Measurements from ENCODE around the gene THSD7B. TPM values are rescaled to one million over a fixed set of nuclear protein-coding genes. Genes with fewer than 3 reads are reported as not detected.

THSD7B gene
- total and polyA plus RNA-seq, 10 of the 15 experiments (the other 5 are each of a cell fraction or from before 2014, with no cell fraction given): 0.03 to 0.56 (median 0.28) TPM

GRCh38 chr2:137387044-137387443, 621.7 kb downstream of the THSD7B start:
- H2AFZ ChIP-seq (ENCODE audit: control insufficient read depth, low read depth, low read length): no peak overlapping the region
- H3K4me2 ChIP-seq (ENCODE audit: control insufficient read depth, insufficient read depth): no peak overlapping the region
- DNase-seq (ENCODE audit: low read depth, low spot score): no peak
- H3K79me2 ChIP-seq (ENCODE audit: control insufficient read depth, insufficient read depth, low read length): no peaks in the 10 kb centered on the region
- in situ Hi-C loops (cut with MboI) (no loop called here), intact Hi-C loops (cut with micrococcal nuclease; ENCODE audit: unreplicated experiment) (no loop called here)
- no peak for ATAC-seq
- H3K27me3 ChIP-seq (replicated peaks in 1 of 2; ENCODE audit: control insufficient read depth in 2 of 2, insufficient read depth in 2 of 2, low read length in 1 of 2): no peaks in the 10 kb centered on the region
- TF ChIP-seq GABPA (IDR thresholded peaks at IDR 0.05; ENCODE audit: low read depth) (no peak), SPI1 (IDR thresholded peaks at IDR 0.05; ENCODE audit: borderline replicate concordance, insufficient read depth, low read depth, low read length) (no peak), RAD51 (IDR thresholded peaks at IDR 0.05) (no peak), ATF2 (IDR thresholded peaks at IDR 0.05; ENCODE audit: low read length) (no peak), ZBTB11 (CRISPR knock-in tag; IDR thresholded peaks at IDR 0.05) (no peak), RUNX3 (IDR thresholded peaks at IDR 0.05; ENCODE audit: low read length) (no peak), BACH1 (IDR thresholded peaks at IDR 0.05; ENCODE audit: borderline replicate concordance) (no peak), IKZF2 (IDR thresholded peaks at IDR 0.05) (no peak), JUNB (IDR thresholded peaks at IDR 0.05) (no peak), DPF2 (IDR thresholded peaks at IDR 0.05) (no peak), ETV6 (conservative IDR thresholded peaks at IDR 0.05 in 1 of 2, IDR thresholded peaks at IDR 0.05 in 1 of 2; ENCODE audit: borderline replicate concordance in 1 of 2, low read depth in 1 of 2) (no peak), HSF1 (IDR thresholded peaks at IDR 0.05; ENCODE audit: low read depth, low read length) (no peak), STAT3 (IDR thresholded peaks at IDR 0.05; ENCODE audit: low read depth, low read length) (no peak), GATAD2B (conservative IDR thresholded peaks at IDR 0.05; ENCODE audit: low read depth) (no peak), IRF5 (IDR thresholded peaks at IDR 0.05; ENCODE audit: borderline replicate concordance) (no peak), TBL1XR1 (IDR thresholded peaks at IDR 0.05; ENCODE audit: low read depth, low read length) (no peak)
- ChIA-PET POLR2A (no interaction called here), CTCF (no interaction called here), RAD21 (ENCODE audit: unreplicated experiment) (no interaction called here), SMC1A (ENCODE audit: uncharacterized antibody, unreplicated experiment) (interaction anchor here (0.6 kb wide), 1 partner anchor 87 kb away, joined by 3 read pairs; no protein-coding TSS in a partner anchor)
- H3K27ac ChIP-seq (ENCODE audit: control insufficient read depth, insufficient read depth): no peak overlapping the region
- no peaks in the 10 kb centered on the region for H3K4me1 ChIP-seq (ENCODE audit: control insufficient read depth, insufficient read depth, low read length)
- WGBS (ENCODE audit: insufficient coverage, insufficient replicate concordance, low lambda C conversion rate, missing lambda C conversion rate): 23% methylated on average over 2 of the region's 2 CpGs
- BruUV-seq (replicated peaks): no TSS peak
- no peak overlapping the region for H3K9ac ChIP-seq (ENCODE audit: control insufficient read depth, insufficient read depth, low read length)
- no peak for FAIRE-seq
- no peak overlapping the region for H3K4me3 ChIP-seq
- H3K36me3 ChIP-seq (ENCODE audit: control insufficient read depth in 2 of 2, insufficient read depth in 2 of 2, low read length in 1 of 2): no peaks in the 10 kb centered on the region
- H3K9me3 ChIP-seq (replicated peaks; ENCODE audit: control insufficient read depth, insufficient read depth, low read length): no peaks in the 10 kb centered on the region
- H4K20me1 ChIP-seq (ENCODE audit: control insufficient read depth, insufficient read depth): no peaks in the 10 kb centered on the region
